ENCODE data around the gene SPRY2.

SPRY2 gene

GRCh38 chr13:80341756-80342370 lies 937 bp upstream of the SPRY2 start:
- no peak for TF ChIP-seq CTCF (conservative IDR thresholded peaks at IDR 0.05; ENCODE audit: control insufficient read depth, insufficient read depth, low read depth, low read length)
- H3K4me3 ChIP-seq (ENCODE audit: control insufficient read depth, low read depth, low read length): peak overlapping the region; percentile 82
- peak; percentile 48 for DNase-seq (ENCODE audit: low read depth)

- TF ChIP-seq CTCF (conservative IDR thresholded peaks at IDR 0.05; ENCODE audit: control insufficient read depth, insufficient read depth, low read depth, low read length): no peak
- peak; percentile 61 for DNase-seq (ENCODE audit: low read depth)
These were observed 250 bp downstream of the SPRY2 start for GRCh38 chr13:80340651-80341100.

GRCh38 chr13:80339912-80340650 lies 845 bp downstream of the SPRY2 start:
- peak; percentile 36 for DNase-seq (ENCODE audit: low read depth)
- no peak for TF ChIP-seq CTCF (conservative IDR thresholded peaks at IDR 0.05; ENCODE audit: control insufficient read depth, insufficient read depth, low read depth, low read length)
- peak overlapping the region; percentile 82 for H3K4me3 ChIP-seq (ENCODE audit: control insufficient read depth, low read depth, low read length)

More at GRCh38 chr13:80340651-80341100, 250 bp downstream of the SPRY2 start:
- H3K4me3 ChIP-seq (ENCODE audit: control insufficient read depth, low read depth, low read length): peak overlapping the region; percentile 82

GRCh38 chr13:80339563-80339911 lies 1.4 kb downstream of the SPRY2 start:
- peak overlapping the region; percentile 82 for H3K4me3 ChIP-seq (ENCODE audit: control insufficient read depth, low read depth, low read length)
- no peak for DNase-seq (ENCODE audit: low read depth)
- TF ChIP-seq CTCF (conservative IDR thresholded peaks at IDR 0.05; ENCODE audit: control insufficient read depth, insufficient read depth, low read depth, low read length): no peak

GRCh38 chr13:80338781-80339562 lies 2.0 kb downstream of the SPRY2 start:
- H3K4me3 ChIP-seq (ENCODE audit: control insufficient read depth, low read depth, low read length): peak overlapping the region; percentile 82
- DNase-seq (ENCODE audit: low read depth): peak; percentile 79
- TF ChIP-seq CTCF (conservative IDR thresholded peaks at IDR 0.05; ENCODE audit: control insufficient read depth, insufficient read depth, low read depth, low read length): peak; percentile 9

GRCh38 chr13:80337288-80338081 lies 3.4 kb downstream of the SPRY2 start:
- no peak for TF ChIP-seq CTCF (conservative IDR thresholded peaks at IDR 0.05; ENCODE audit: control insufficient read depth, insufficient read depth, low read depth, low read length)
- DNase-seq (ENCODE audit: low read depth): peak; percentile 52
- H3K4me3 ChIP-seq (ENCODE audit: control insufficient read depth, low read depth, low read length): peak overlapping the region; percentile 82
